OCI-LY3 (cell line): ENCODE measurements around the gene MAPK8.

Experiments used
- CTCF ChIP-seq: fragments of 200-600, 300-600 bp; sonication (generic); IDR thresholded peaks from 2 replicates; pipeline ENCODE4 v1.5.1; 2014; ENCODE audit warnings: antibody characterized with exemption, low read length, low read depth
- EZH2phosphoT487 ChIP-seq: fragments of 200-600 bp; shearing (Covaris generic); IDR thresholded peaks from 2 replicates; pipeline ENCODE4 v1.6.1; 2018; ENCODE audit warnings: antibody characterized with exemption, mixed run types, low read depth

- no peak for TF ChIP-seq CTCF
- no peak for TF ChIP-seq EZH2phosphoT487
Measured at GRCh38 chr10:48470115-48470892, 163.8 kb downstream of the MAPK8 start.
